ENCODE measurements around the gene KCTD20. TPM values are rescaled to one million over a fixed set of nuclear protein-coding genes. Genes with fewer than 3 reads are reported as not detected.

Gene KCTD20
- total and polyA plus RNA-seq, 10 of the 15 experiments (the other 5 are each of a cell fraction or from before 2014, with no cell fraction given), result 18.1 to 77.0 (median 50.5) TPM

GRCh38 chr6:36478051-36478526, 35.3 kb downstream of the KCTD20 start (continued):
- TF ChIP-seq E4F1 (IDR thresholded peaks at IDR 0.05; ENCODE audit: borderline replicate concordance, partially characterized antibody) (no peak), TCF3 (IDR thresholded peaks at IDR 0.05; ENCODE audit: borderline replicate concordance, insufficient read depth, low read depth, low read length) (no peak), EZH2 (IDR thresholded peaks at IDR 0.05; ENCODE audit: borderline replicate concordance, control insufficient read depth, low read depth, low read length) (no peak), TCF7 (IDR thresholded peaks at IDR 0.05; ENCODE audit: borderline replicate concordance) (no peak), JUNB (IDR thresholded peaks at IDR 0.05) (no peak)

- Histone ChIP-seq H3K27me3 (replicated peaks in 1 of 2; ENCODE audit: control insufficient read depth in 2 of 2, insufficient read depth in 2 of 2, low read length in 1 of 2) (no peaks in the 10 kb centered on the region), H3K27ac (ENCODE audit: control insufficient read depth, insufficient read depth) (no peak overlapping the region), H3K9me3 (replicated peaks; ENCODE audit: control insufficient read depth, insufficient read depth, low read length) (no peaks in the 10 kb centered on the region), H4K20me1 (ENCODE audit: control insufficient read depth, insufficient read depth) (no peaks in the 10 kb centered on the region), H3K79me2 (ENCODE audit: control insufficient read depth, insufficient read depth, low read length) (no peaks in the 10 kb centered on the region), H3K4me2 (ENCODE audit: control insufficient read depth, insufficient read depth) (no peak overlapping the region), H3K4me1 (ENCODE audit: control insufficient read depth, insufficient read depth, low read length) (no peaks in the 10 kb centered on the region), H3K36me3 (ENCODE audit: control insufficient read depth in 2 of 2, insufficient read depth in 2 of 2, low read length in 1 of 2) (peaks cover 3 to 26% of the 10 kb centered on the region in 2 experiments), H2AFZ (ENCODE audit: control insufficient read depth, low read depth, low read length) (no peak overlapping the region), H3K4me3 (no peak overlapping the region), H3K9ac (ENCODE audit: control insufficient read depth, insufficient read depth, low read length) (no peak overlapping the region)
- BruUV-seq (replicated peaks), result no TSS peak
- no peak for DNase-seq (ENCODE audit: low read depth, low spot score)
- no peak for ATAC-seq
- FAIRE-seq, result no peak
- RAD21 ChIA-PET (ENCODE audit: unreplicated experiment), result no interaction called here
- SMC1A ChIA-PET (ENCODE audit: uncharacterized antibody, unreplicated experiment), result interaction anchor here (0.6 to 1.6 kb wide), 4 partner anchors 9 to 120 kb away, joined by 3 to 4 read pairs (median 3); no protein-coding TSS in a partner anchor
- in situ Hi-C loops (cut with MboI) (no loop called here), intact Hi-C loops (cut with micrococcal nuclease; ENCODE audit: unreplicated experiment) (no loop called here)
- CTCF ChIA-PET, result interaction anchor here (1.0 to 1.3 kb wide), 3 partner anchors 9 to 100 kb away, joined by 3 to 4 read pairs (median 3); no protein-coding TSS in a partner anchor
- 100% methylated on average over 1 of the region's 1 CpG for WGBS (ENCODE audit: insufficient coverage, insufficient replicate concordance, low lambda C conversion rate, missing lambda C conversion rate)
- POLR2A ChIA-PET, result interaction anchor here (0.7 kb wide), 1 partner anchor 787 kb away, joined by 3 read pairs; no protein-coding TSS in a partner anchor
- TF ChIP-seq BCL3 (IDR thresholded peaks at IDR 0.05; ENCODE audit: borderline replicate concordance, insufficient read depth, low read depth, low read length, poor library complexity, severe bottlenecking) (no peak), CREB1 (IDR thresholded peaks at IDR 0.05; ENCODE audit: low read depth) (no peak), CEBPB (IDR thresholded peaks at IDR 0.05; ENCODE audit: borderline replicate concordance in 1 of 2, low read depth in 2 of 2, low read length in 2 of 2) (no peak), YBX1 (IDR thresholded peaks at IDR 0.05) (no peak), BCLAF1 (IDR thresholded peaks at IDR 0.05) (no peak), IKZF1 (conservative IDR thresholded peaks at IDR 0.05) (no peak), NKRF (conservative IDR thresholded peaks at IDR 0.05) (no peak), FOXK2 (IDR thresholded peaks at IDR 0.05) (no peak)
Measured at GRCh38 chr6:36479256-36479655, 36.5 kb downstream of the KCTD20 start.
